Sigmoid colon (tissue), 7 donors: ENCODE results near the gene ITGA2. TPM values are rescaled to one million over a fixed set of nuclear protein-coding genes. Genes with fewer than 3 reads are reported as not detected.

Source experiments
- DNase-seq: peaks from one replicate; pipeline ENCODE4 v3.0.0-alpha.2; 2019
- H3K27ac ChIP-seq, 4 donors: fragments of 200-600 bp; sonication (generic); one replicate each; pipeline ENCODE4 v1.5.1; 2016 to 2019; ENCODE audit warnings: mild to moderate bottlenecking in 1 of 4
- H3K27me3 ChIP-seq, 3 donors: fragments of 200-600 bp; sonication (generic); one replicate each; pipeline ENCODE4 v1.5.1; 2019; ENCODE audit warnings: mild to moderate bottlenecking in 1 of 3
- H3K36me3 ChIP-seq, 4 donors: fragments of 200-600 bp; sonication (generic); one replicate each; pipeline ENCODE4 v1.5.1; 2016 to 2019
- H3K4me1 ChIP-seq, 4 donors: fragments of 200-600 bp; sonication (generic); one replicate each; pipeline ENCODE4 v1.5.1; 2017 to 2019
- H3K4me3 ChIP-seq, 4 donors: fragments of 200-600 bp; sonication (generic); one replicate each; pipeline ENCODE4 v1.5.1; 2017 to 2019; ENCODE audit warnings: mild to moderate bottlenecking in 2 of 4, moderate library complexity in 1 of 4
- H3K9me3 ChIP-seq, 4 donors: fragments of 200-600 bp in 3 of 4; sonication (generic) in 3 of 4; one replicate each; pipeline versions ENCODE4 v1.5.1 to v1.6.1; 2013 to 2019
- EP300 ChIP-seq, 4 donors: sonication (generic); formaldehyde crosslinking; IDR thresholded peaks; one replicate each; pipeline ENCODE4 v1.6.1; 2017; ENCODE audit warnings: antibody characterized with exemption in 4 of 4
- POLR2A ChIP-seq, 2 donors: fragments of 450-650 bp; IDR thresholded peaks; one replicate each; pipeline ENCODE4 v1.6.1; 2016; ENCODE audit warnings: antibody characterized with exemption in 2 of 2, mild to moderate bottlenecking in 2 of 2, moderate library complexity in 2 of 2
- POLR2AphosphoS5 ChIP-seq, 4 donors: sonication (generic); formaldehyde crosslinking; IDR thresholded peaks; one replicate each; pipeline ENCODE4 v1.6.1; 2017; ENCODE audit warnings: antibody characterized with exemption in 4 of 4
- WGBS, 2 donors: extraction: QIAGEN DNeasy Blood & Tissue Kit; methylation state at CpG; one replicate each; pipeline ENCODE4 v1.1.7; 2013; 5-methylcytosine and 5-hydroxymethylcytosine counted together
- intact Hi-C: fragments of 100-400 bp; cut with DNase I; formaldehyde crosslinking; loops from one replicate; pipeline ENCODE4 v1.15.1; 2023
- polyA plus RNA-seq, 3 donors: library from polyadenylated mRNA; stranded (reverse); fragments of 200-250 nt; gene quantifications; one replicate each; pipeline ENCODE4 v1.2.3, GENCODE V29; 2013
- total RNA-seq, 4 donors: library from RNA; depleted of rRNA; stranded (reverse); fragments of >200 nt; gene quantifications; one replicate each; pipeline ENCODE4 v1.1.0, GENCODE V29; 2016
- TF ChIP-seq, protein P1 (sequence below), 4 experiments: fragments of 450-650 bp in 3 of 4; fragments of 200-600 bp in 1 of 4; IDR thresholded peaks; one replicate each; pipeline ENCODE4 v1.5.1; 2016 to 2019; ENCODE audit warnings: antibody characterized with exemption in 4 of 4, mild to moderate bottlenecking in 3 of 4, moderate library complexity in 2 of 4
- donor health status: healthy with polysubstance abuse.
- donor health status: Bipolar disorder and iron deficiency.
- donor health status: healthy.

ITGA2 gene
- total and polyA plus RNA-seq, 7 donors, result 0.60 to 4.9 (median 1.4) TPM

- TF ChIP-seq EP300 (IDR thresholded peaks at IDR 0.05) (no peak), POLR2AphosphoS5 (IDR thresholded peaks at IDR 0.05) (no peak)
- Histone ChIP-seq H3K9me3 (no peaks in the 10 kb centered on the region), H3K36me3 (no peaks in the 10 kb centered on the region), H3K4me1 (peaks cover 0 to 3% (median 0%) of the 10 kb centered on the region in 4 donors), H3K27me3 (no peaks in the 10 kb centered on the region), H3K27ac (no peak overlapping the region), H3K4me3 (no peak overlapping the region)
- DNase-seq, result no peak
- intact Hi-C loops, result no loop called here
Observed at GRCh38 chr5:53083927-53084326, 94.8 kb downstream of the ITGA2 start.

DNA sequence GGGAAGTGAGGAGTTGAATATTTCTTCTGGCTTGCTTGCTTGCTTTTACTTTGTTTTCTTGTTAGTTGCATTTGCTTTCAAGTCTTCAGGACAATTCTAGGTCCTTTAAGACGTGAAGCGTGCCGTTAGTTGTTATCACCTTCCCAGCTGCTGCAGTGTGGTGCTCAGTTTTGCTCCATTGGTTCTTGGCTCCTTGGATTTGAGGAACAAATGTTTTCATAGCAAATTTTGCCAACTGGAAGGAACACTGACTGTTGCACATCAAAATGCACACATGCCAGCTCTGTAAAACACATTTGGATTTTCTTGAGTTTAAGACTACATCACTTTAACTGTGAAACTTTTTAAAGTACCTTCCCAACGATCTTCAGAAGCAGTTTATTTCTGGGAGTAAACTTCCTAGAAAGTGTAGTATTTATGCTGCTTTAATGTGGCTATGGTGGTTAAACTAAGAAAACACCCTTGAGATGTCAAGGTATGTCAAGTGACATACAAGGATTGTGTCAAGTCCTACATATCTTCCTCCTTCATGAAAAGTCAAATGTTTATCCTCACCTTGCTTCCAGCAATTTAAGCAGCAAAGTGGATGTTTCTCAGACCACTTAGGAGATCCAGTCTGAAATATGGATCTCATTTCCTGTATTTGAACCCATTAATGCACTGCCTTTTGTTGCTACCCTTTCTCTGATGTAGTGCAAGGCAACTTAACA lies 95.5 kb downstream of the ITGA2 start:
- TF ChIP-seq, protein P1, sequence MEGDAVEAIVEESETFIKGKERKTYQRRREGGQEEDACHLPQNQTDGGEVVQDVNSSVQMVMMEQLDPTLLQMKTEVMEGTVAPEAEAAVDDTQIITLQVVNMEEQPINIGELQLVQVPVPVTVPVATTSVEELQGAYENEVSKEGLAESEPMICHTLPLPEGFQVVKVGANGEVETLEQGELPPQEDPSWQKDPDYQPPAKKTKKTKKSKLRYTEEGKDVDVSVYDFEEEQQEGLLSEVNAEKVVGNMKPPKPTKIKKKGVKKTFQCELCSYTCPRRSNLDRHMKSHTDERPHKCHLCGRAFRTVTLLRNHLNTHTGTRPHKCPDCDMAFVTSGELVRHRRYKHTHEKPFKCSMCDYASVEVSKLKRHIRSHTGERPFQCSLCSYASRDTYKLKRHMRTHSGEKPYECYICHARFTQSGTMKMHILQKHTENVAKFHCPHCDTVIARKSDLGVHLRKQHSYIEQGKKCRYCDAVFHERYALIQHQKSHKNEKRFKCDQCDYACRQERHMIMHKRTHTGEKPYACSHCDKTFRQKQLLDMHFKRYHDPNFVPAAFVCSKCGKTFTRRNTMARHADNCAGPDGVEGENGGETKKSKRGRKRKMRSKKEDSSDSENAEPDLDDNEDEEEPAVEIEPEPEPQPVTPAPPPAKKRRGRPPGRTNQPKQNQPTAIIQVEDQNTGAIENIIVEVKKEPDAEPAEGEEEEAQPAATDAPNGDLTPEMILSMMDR (IDR thresholded peaks at IDR 0.05), result no peak
- TF ChIP-seq POLR2AphosphoS5 (IDR thresholded peaks at IDR 0.05) (no peak), EP300 (IDR thresholded peaks at IDR 0.05) (no peak), POLR2A (IDR thresholded peaks at IDR 0.05) (no peak)
- intact Hi-C loops, result no loop called here
- 75 to 81% methylated on average over 4 of the region's 4 CpGs for WGBS, 2 donors

DNA sequence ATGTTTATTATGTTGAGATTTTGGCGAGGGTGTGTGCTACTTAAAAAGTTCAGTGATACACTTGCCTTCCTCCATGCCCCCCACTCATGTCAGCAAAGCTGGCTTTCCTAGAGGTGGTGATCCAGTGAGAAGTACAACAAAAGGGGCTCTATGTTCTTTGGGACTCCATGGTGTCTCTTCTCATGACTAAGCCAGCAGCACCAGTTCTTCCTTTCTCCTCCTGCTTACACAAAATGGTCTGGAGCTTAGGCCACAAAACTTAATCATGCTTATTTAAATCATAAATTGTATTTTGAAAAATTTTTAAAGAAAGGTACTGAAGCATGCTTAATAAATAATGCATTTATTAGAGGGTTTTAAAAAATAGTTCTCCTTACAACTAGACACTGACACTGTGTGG lies 98.0 kb downstream of the ITGA2 start:
- DNase-seq, result no peak
- intact Hi-C loops, result no loop called here
- H3K27ac ChIP-seq, result no peak overlapping the region
- no peaks in the 10 kb centered on the region for H3K9me3 ChIP-seq
- H3K27me3 ChIP-seq, result no peaks in the 10 kb centered on the region
- no peak overlapping the region for H3K4me3 ChIP-seq
- WGBS, 2 donors, result 79 to 91% methylated on average over 1 of the region's 1 CpG
- TF ChIP-seq POLR2A (IDR thresholded peaks at IDR 0.05) (no peak), EP300 (IDR thresholded peaks at IDR 0.05) (no peak), POLR2AphosphoS5 (IDR thresholded peaks at IDR 0.05) (no peak)
- TF ChIP-seq, protein P1 (IDR thresholded peaks at IDR 0.05), result no peak
- no peaks in the 10 kb centered on the region for H3K36me3 ChIP-seq
- H3K4me1 ChIP-seq, result peaks cover 0 to 17% (median 11%) of the 10 kb centered on the region in 4 donors

More for the DNA sequence above, 95.5 kb downstream of the ITGA2 start:
- Histone ChIP-seq H3K27me3 (no peaks in the 10 kb centered on the region), H3K9me3 (no peaks in the 10 kb centered on the region), H3K4me1 (peaks cover 0 to 6% (median 0%) of the 10 kb centered on the region in 4 donors), H3K4me3 (no peak overlapping the region), H3K36me3 (no peaks in the 10 kb centered on the region), H3K27ac (no peak overlapping the region)
- DNase-seq, result no peak

GRCh38 chr5:53087621-53088121 lies 98.5 kb downstream of the ITGA2 start:
- DNase-seq, result no peak
- peaks cover 0 to 17% (median 11%) of the 10 kb centered on the region in 4 donors for H3K4me1 ChIP-seq
- intact Hi-C loops, result no loop called here

GRCh38 chr5:53089481-53089991 lies 100.4 kb downstream of the ITGA2 start:
- Histone ChIP-seq H3K4me1 (peaks cover 0 to 17% (median 11%) of the 10 kb centered on the region in 4 donors), H3K27ac (no peak overlapping the region), H3K9me3 (no peaks in the 10 kb centered on the region), H3K27me3 (no peaks in the 10 kb centered on the region), H3K36me3 (no peaks in the 10 kb centered on the region), H3K4me3 (no peak overlapping the region)
- TF ChIP-seq POLR2AphosphoS5 (IDR thresholded peaks at IDR 0.05) (no peak), EP300 (IDR thresholded peaks at IDR 0.05) (no peak), POLR2A (IDR thresholded peaks at IDR 0.05) (no peak)
- TF ChIP-seq, protein P1 (IDR thresholded peaks at IDR 0.05), result no peak
- no peak for DNase-seq
- 73 to 90% methylated on average over 4 of the region's 4 CpGs for WGBS, 2 donors
- intact Hi-C loops, result no loop called here

More at GRCh38 chr5:53087621-53088121, 98.5 kb downstream of the ITGA2 start:
- peak overlapping the region in 1 of 4 donors; percentile 8 for H3K27ac ChIP-seq
- no peak overlapping the region for H3K4me3 ChIP-seq
- WGBS, 2 donors, result 93 to 99% methylated on average over 1 of the region's 1 CpG
- H3K27me3 ChIP-seq, result no peaks in the 10 kb centered on the region
- no peak for TF ChIP-seq POLR2A (IDR thresholded peaks at IDR 0.05)
- no peak for TF ChIP-seq POLR2AphosphoS5 (IDR thresholded peaks at IDR 0.05)
- TF ChIP-seq, protein P1 (IDR thresholded peaks at IDR 0.05), result no peak
- TF ChIP-seq EP300 (IDR thresholded peaks at IDR 0.05), result no peak
- H3K36me3 ChIP-seq, result no peaks in the 10 kb centered on the region
- H3K9me3 ChIP-seq, result no peaks in the 10 kb centered on the region
